ENCODE results near the gene PRR12. TPM values are rescaled to one million over a fixed set of nuclear protein-coding genes. Genes with fewer than 3 reads are reported as not detected.
"Not testable (repeated sequence)": the region's sequence is repeated elsewhere in the genome, so short reads cannot be mapped to it uniquely, and the experiment has no call there.

PRR12 gene
- total RNA-seq, 2 experiments from 2014 or later: 16.4 to 16.9 TPM

DNA sequence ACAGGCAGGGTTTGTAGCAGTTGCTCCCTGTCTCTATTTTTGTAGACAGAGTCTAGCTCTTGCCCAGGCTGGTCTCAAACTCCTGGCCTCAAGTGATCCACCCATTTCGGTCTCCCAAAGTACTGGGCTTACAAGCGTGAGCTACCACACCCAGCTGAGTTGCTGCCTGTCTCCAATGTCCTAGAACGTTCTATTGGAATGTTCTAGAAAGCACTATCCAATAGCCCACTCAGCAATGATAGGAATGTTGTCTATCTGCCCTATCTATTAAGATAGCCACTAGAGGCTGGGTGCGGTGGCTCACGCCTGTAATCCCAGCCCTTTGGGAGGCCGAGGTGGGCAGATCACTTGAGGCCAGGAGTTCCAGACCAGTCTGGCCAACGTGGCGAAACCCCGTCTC is 42.3 kb downstream of the PRR12 start:
- H3K27ac Mint-ChIP-seq; CTCF ChIA-PET; H3K36me3 Mint-ChIP-seq (ENCODE audit: low read depth); H3K27me3 Mint-ChIP-seq (ENCODE audit: low read depth); H3K4me3 Mint-ChIP-seq; DNase-seq; intact Hi-C loops (cut with micrococcal nuclease); H3K9me3 Mint-ChIP-seq; H3K4me1 Mint-ChIP-seq (ENCODE audit: low read depth): not testable (repeated sequence)

DNA sequence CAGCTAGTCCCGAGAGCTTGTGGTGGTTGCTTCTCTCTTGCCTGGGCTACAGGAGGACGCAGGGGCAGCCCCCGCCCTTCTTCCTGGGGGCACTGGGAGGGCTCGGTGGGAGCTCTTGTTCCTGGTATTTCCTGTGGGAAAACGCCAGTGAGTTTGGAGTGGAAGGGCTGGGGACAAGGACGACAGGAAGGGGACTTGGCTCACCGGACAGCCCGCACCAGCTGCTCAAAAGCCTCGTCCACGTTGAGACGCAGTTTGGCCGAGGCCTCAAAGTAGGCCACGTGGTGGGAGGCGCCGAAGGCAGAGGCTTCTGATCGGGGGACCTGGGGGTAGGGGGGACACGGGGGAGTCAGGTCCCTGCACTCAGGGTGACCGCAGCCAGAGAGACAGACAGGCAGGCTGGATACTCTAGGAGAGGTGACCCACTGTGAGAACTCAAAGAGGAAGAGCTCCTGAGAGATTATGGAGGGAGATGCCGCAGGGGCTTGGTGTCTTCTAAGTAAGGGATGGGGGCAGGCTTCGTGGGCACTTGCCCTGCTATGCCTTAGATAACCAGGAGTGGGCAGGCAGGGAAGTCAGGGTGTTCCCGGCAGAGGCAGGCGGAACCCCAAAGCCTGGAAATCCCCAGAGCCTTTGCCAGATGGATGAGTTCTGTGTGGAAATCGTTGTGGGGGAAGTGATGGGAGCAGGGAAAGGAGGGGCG is 44.7 kb downstream of the PRR12 start:
- H3K27me3 Mint-ChIP-seq (ENCODE audit: low read depth): no peaks in the 10 kb centered on the region
- DNase-seq: no peak
- no peak overlapping the region for H3K4me3 Mint-ChIP-seq
- peaks cover 18% of the 10 kb centered on the region for H3K4me1 Mint-ChIP-seq (ENCODE audit: low read depth)
- peak overlapping the region; percentile 13 for H3K27ac Mint-ChIP-seq
- CTCF ChIA-PET: no interaction called here
- intact Hi-C loops (cut with micrococcal nuclease): no loop called here
- H3K9me3 Mint-ChIP-seq: no peaks in the 10 kb centered on the region
- H3K36me3 Mint-ChIP-seq (ENCODE audit: low read depth): no peaks in the 10 kb centered on the region

DNA sequence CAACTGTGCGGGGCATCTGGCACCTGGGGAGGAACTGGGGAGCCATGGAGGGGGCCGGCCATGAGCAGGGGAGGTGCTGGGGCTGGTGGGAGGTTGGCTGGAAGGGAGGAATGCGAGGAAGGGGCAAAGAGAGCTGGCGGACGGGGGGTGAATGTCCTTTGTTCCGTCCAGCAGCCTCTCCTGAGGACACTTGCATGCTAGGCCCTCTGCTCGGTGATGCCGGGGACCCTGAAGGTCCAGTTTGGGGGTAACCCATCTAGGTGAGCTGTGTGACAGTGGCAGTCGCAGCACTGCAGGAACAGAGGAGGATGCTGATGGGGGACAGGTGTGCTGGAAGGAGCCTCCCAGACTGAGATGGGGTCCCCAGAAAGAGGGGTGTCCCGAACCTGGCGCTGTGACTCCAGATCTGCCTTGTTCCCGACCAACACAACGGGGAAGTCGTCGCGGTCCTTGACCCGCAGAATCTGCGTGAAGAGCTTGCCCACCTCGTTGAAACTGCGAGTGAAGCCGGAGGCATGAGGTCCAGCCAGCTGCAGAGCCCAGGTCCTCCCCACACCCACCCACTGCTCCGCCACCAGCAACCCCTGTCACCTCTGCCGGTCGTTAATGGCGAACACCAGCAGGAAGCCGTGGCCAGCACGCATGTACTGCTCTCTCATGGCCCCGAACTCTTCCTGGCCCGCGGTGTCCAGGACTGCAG is 45.4 kb downstream of the PRR12 start:
- Mint-ChIP-seq H3K27ac (no peak overlapping the region), H3K4me3 (no peak overlapping the region), H3K36me3 (ENCODE audit: low read depth) (no peaks in the 10 kb centered on the region), H3K4me1 (ENCODE audit: low read depth) (peaks cover 18% of the 10 kb centered on the region), H3K9me3 (no peaks in the 10 kb centered on the region), H3K27me3 (ENCODE audit: low read depth) (no peaks in the 10 kb centered on the region)
- CTCF ChIA-PET: no interaction called here
- no peak for DNase-seq
- intact Hi-C loops (cut with micrococcal nuclease): no loop called here

DNA sequence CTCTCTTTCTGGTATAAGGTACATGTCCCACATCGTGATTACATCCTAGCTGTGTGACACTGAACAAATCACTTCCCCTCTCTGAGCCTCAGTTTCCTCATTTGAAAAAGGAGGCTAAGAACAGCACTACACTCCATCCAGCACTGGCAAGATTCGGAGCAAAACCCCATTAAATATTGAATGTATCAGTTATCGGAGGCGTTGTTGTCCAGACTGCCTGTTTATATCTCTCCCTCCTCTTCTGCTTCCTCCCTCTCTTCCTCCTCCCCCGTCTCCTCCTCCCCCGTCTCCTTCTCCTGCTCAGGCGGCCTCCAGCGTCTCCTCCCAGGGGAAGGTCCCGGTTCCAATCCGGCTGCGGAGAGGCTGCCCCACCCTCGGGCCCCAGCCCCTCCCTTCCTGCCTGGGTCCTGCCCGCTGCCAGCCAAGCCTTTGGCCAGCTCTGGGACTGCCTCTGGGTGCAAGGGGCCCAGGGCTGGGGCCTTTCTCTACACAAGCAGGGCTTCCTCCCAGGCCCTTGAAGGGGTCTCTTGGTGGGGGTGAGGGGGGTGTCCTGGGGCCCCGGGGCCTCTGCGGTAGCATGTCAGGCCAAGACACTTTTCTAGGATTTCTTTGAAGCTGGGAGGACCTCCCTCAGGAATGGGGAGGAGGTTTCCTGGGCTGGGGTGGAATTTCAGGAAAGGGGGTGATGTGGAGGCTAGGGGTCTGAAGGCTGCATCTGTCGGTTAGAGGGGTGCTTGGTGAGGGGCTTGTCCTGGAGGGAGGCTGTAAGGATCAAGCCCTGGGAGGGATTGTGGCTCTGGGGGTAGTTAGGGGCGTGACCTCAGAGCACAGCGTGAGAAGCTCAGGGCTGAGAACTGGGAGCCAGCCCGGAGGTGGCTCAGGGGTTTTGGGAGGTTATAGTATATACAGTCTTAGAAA is 47.1 kb downstream of the PRR12 start:
- intact Hi-C loops (cut with micrococcal nuclease): no loop called here
- Mint-ChIP-seq H3K27ac (no peak overlapping the region), H3K4me3 (peak overlapping the region; percentile 19), H3K36me3 (ENCODE audit: low read depth) (peaks cover 2% of the 10 kb centered on the region), H3K4me1 (ENCODE audit: low read depth) (peaks cover 25% of the 10 kb centered on the region), H3K27me3 (ENCODE audit: low read depth) (no peaks in the 10 kb centered on the region), H3K9me3 (no peaks in the 10 kb centered on the region)
- CTCF ChIA-PET: no interaction called here
- DNase-seq: peak; percentile 20

DNA sequence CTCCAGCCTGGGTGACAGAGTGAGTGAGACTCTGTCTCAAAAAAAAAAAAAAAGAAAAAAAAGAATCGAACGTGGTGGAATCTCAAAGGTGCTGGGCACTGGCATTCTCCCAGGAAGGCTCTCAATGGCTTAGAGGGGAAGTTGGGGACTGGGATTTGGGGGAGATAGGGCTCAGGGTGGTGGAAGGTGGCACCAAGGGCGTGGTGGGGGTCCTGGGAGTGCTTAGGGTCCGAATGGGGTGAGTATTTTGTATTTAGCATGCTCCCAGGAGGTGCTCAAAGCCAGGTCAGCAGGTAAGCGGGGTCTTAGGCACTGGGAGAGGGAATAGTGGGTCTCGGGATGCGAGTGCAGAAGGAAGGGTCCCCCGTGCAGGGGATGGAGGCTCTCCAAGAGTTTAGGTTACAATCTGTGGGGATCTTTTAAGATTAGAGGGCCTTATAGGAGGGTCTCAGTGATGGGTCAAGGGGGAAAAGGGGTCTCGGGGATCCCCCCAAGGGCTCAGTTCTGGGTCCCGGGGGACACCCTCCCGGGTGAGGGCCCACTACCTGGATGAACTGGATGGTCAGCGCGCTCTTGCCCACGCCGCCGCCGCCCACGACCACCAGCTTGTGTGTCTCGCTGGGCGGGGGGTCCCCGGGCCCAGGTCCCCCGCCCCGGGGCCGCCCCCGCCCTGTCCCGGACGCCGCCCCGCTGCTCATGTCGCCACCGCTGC is 48.6 kb downstream of the PRR12 start:
- CTCF ChIA-PET: interaction anchor here (0.6 to 1.8 kb wide), 7 partner anchors 8 to 133 kb away, joined by 3 to 5 read pairs (median 3); no protein-coding TSS in a partner anchor
- H3K27ac Mint-ChIP-seq: peak overlapping the region; percentile 36
- intact Hi-C loops (cut with micrococcal nuclease): loop anchor here (1.0 to 2.0 kb wide), 13 partner anchors 26 to 745 kb away; partner anchors contain the start of genes ALDH16A1, BCL2L12, FTL and IRF3
- H3K36me3 Mint-ChIP-seq (ENCODE audit: low read depth): peaks cover 5% of the 10 kb centered on the region
- peak overlapping the region; percentile 99 for H3K4me3 Mint-ChIP-seq
- DNase-seq: no peak
- peaks cover 40% of the 10 kb centered on the region for H3K4me1 Mint-ChIP-seq (ENCODE audit: low read depth)
- H3K9me3 Mint-ChIP-seq: no peaks in the 10 kb centered on the region
- no peaks in the 10 kb centered on the region for H3K27me3 Mint-ChIP-seq (ENCODE audit: low read depth)

DNA sequence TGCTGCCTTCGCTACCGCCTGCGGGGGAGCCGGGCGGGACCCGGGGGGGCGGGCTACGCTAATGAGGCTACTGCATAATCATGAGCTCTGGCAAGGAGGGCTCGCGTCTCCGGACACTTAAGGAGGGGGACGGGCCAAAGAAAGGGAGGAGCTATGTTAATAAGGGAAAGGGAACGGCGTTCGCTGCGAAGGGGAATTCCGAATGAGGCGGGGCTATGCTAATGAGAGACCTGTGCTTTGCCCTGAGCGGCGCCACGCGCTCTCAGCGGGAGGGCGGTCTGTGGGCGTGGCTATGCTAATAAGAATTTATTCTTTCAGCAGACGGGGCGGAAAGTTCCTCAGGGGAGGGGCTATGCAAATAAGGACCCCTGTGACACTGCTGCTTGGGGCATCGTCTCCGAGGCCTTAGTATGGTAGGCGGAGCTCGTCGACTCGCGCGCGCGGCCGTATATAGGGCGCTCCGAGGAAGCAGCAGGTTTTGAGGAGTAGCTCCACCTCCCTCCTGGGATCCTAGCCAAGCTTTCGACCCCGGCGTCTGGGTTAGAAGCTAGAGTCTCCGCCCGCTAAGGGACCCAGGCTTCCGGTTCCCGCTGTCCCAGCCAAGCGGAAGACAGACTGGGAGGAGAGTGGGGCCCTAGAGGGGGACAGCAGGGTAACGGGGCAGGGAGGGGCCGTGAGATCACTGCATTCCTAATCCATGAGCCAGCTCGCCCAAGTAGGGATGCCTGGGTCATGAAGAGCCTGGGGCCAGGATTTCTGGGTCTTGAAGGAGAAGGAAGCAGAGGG is 49.3 kb downstream of the PRR12 start, which contains the start of gene RRAS:
TSS of gene RRAS (minus strand) at position 31 of the 786 bp plus-strand sequence. CDS start 45 bp downstream, outside the sequence.
- Mint-ChIP-seq H3K4me3 (peak within 1 kb of the TSS; percentile 99), H3K36me3 (ENCODE audit: low read depth) (peaks cover 5% of the 10 kb centered on the region)
- CTCF ChIA-PET: interaction anchor here (0.6 to 1.8 kb wide), 7 partner anchors 9 to 229 kb away, joined by 3 to 5 read pairs (median 3); no protein-coding TSS in a partner anchor

DNA sequence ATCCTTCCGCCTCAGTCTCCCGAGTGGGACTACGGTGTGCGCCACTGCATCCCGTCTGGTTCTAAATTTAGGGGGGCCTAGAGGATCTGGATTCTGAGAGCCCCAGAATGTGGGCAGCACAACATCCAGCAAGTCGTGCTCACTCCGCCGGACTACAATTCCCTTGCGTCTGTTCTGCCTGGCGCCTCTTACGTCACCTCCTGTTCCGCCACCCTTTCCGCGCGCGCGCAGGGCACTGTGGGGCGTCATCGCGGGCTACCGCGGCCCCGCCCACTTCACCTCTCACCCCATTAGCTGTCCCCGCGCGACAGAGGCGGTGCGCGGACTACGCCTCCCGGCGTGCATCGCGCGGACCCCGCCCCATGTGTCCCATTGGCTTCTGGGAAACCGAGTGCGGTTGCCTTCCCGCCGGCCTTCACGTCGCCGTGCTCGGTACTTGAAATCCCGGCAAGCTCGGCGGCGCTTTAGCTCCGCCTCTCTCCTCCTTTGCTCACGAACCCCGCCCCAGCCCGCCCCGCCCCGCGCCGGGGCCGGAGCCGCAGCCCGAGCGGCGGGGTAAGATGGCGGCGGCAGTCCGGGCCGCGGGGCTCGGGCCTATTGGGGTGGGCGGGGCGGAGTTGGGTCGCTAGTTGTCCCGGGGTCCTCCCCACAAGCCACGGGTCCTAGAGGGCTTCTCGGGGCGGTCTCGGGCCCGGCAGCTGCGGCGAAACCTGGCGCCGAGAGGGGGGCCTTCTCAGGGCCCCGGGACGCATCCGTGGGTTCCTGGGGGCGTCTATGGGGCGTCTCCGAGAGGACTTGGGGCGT is 50.9 kb downstream of the PRR12 start, which contains the start of gene SCAF1:
TSS of gene SCAF1 (plus strand) at position 522 of the 804 bp plus-strand sequence. CDS start 2,818 bp downstream, outside the sequence.
- peak within 1 kb of the TSS; percentile 99 for H3K27ac Mint-ChIP-seq
- peaks cover 13% of the 10 kb centered on the region for H3K36me3 Mint-ChIP-seq (ENCODE audit: low read depth)
- H3K4me1 Mint-ChIP-seq (ENCODE audit: low read depth): peaks cover 46% of the 10 kb centered on the region
- CTCF ChIA-PET: interaction anchor here (0.6 kb wide), 1 partner anchor 55 kb away, joined by 5 read pairs; no protein-coding TSS in a partner anchor
- no peaks in the 10 kb centered on the region for H3K27me3 Mint-ChIP-seq (ENCODE audit: low read depth)
- H3K9me3 Mint-ChIP-seq: no peaks in the 10 kb centered on the region
- peak within 1 kb of the TSS; percentile 99 for H3K4me3 Mint-ChIP-seq
- intact Hi-C loops (cut with micrococcal nuclease): loop anchor here (1.0 to 2.0 kb wide), 6 partner anchors 115 to 743 kb away; partner anchors contain the start of genes AKT1S1, FUZ, POLD1 and RPL13A
- DNase-seq: peak; percentile 99

More for the DNA sequence above, 49.3 kb downstream of the PRR12 start, which contains the start of gene RRAS:
- intact Hi-C loops (cut with micrococcal nuclease): loop anchor here (1.0 to 2.0 kb wide), 13 partner anchors 25 to 744 kb away; partner anchors contain the start of genes ALDH16A1, BCL2L12, FTL and IRF3
- Mint-ChIP-seq H3K9me3 (no peaks in the 10 kb centered on the region), H3K27me3 (ENCODE audit: low read depth) (no peaks in the 10 kb centered on the region), H3K4me1 (ENCODE audit: low read depth) (peaks cover 43% of the 10 kb centered on the region), H3K27ac (peak within 1 kb of the TSS; percentile 99)
- DNase-seq: peak; percentile 100

DNA sequence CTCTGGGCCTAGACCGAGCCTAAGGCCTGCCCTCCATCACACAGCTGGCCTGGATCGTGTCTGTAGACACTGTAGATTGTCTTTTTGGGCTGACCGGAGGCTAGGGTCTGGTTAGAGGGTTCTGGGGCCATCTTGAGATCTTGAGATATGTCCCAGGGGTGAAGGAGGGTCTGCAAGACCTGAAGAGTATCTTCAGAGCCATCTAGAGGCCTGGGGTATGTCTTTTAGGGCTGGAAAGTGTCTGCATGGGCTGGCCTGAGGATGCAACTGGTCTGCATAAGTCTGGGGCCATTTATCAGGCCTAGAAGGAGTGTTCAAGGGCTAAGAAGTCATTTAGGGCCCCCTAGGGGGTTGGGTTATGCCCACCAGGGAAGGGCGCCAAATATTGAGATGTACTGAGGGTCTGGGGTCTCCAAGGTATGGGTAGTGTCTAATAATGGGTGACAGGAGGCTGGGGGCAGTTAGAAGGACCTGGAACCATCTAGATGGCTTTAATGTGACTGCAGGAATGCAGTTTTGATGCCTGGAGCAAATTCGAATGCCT is 51.6 kb downstream of the PRR12 start:
- peaks cover 14% of the 10 kb centered on the region for H3K36me3 Mint-ChIP-seq (ENCODE audit: low read depth)

DNA sequence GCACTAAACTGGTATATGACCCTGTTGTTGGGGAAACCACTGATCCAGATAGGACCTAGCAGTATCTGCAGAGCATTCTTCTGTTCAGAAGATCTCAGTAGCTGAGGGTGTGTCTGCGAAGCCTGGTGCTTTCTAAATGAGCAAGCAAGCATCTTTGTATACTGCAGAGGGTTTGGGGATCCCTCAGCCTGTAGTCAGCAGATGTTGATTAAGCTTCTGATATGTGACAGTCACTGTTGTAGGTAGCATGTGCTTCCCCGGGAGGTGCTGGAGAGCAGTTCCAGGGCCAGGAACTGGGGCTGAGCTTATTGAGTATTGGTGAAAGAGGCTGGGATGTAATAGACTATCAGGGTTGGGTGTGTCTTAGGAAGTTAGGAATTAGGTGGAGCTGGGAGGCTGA is 52.5 kb downstream of the PRR12 start:
- Mint-ChIP-seq H3K27ac (peak overlapping the region; percentile 32), H3K4me3 (peak overlapping the region; percentile 99), H3K4me1 (ENCODE audit: low read depth) (peaks cover 40% of the 10 kb centered on the region), H3K27me3 (ENCODE audit: low read depth) (no peaks in the 10 kb centered on the region), H3K36me3 (ENCODE audit: low read depth) (peaks cover 14% of the 10 kb centered on the region), H3K9me3 (no peaks in the 10 kb centered on the region)
- DNase-seq: peak; percentile 52
- CTCF ChIA-PET: interaction anchor here (1.3 to 1.4 kb wide), 3 partner anchors 21 to 50 kb away, joined by 3 to 7 read pairs (median 6); no protein-coding TSS in a partner anchor
- intact Hi-C loops (cut with micrococcal nuclease): no loop called here

More for the DNA sequence above, 51.6 kb downstream of the PRR12 start:
- H3K27me3 Mint-ChIP-seq (ENCODE audit: low read depth): no peaks in the 10 kb centered on the region
- H3K4me1 Mint-ChIP-seq (ENCODE audit: low read depth): peaks cover 46% of the 10 kb centered on the region
- H3K27ac Mint-ChIP-seq: peak overlapping the region; percentile 90
- intact Hi-C loops (cut with micrococcal nuclease): loop anchor here (1.0 kb wide), 1 partner anchor 171 kb away; the partner anchor contains the start of gene FUZ
- peak overlapping the region; percentile 99 for H3K4me3 Mint-ChIP-seq
- CTCF ChIA-PET: interaction anchor here (0.6 to 1.4 kb wide), 2 partner anchors 30 to 56 kb away, joined by 5 to 6 read pairs; no protein-coding TSS in a partner anchor
- H3K9me3 Mint-ChIP-seq: no peaks in the 10 kb centered on the region
- no peak for DNase-seq

DNA sequence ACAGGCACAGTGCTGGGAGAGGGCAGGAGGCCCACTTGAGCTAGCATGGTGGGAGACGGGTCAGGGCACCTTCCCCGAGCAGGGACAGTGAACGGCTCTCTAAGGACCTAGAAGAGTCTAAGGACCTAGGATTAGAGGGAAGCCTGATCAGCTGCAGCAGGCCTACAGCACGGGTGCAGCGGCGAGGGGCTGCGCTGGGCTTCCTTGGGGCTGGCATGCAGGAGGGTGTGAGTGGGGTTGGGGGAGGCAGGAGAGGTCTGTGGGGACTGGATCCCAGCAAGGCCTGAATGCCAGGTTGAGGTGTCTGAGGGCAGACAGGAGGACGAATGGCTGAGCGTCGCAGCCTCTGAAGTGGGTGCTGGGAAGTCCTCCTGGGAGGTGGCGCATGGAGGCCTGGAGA is 54.6 kb downstream of the PRR12 start:
- no peaks in the 10 kb centered on the region for H3K27me3 Mint-ChIP-seq (ENCODE audit: low read depth)
- H3K4me1 Mint-ChIP-seq (ENCODE audit: low read depth): peaks cover 28% of the 10 kb centered on the region
- DNase-seq: no peak
- H3K4me3 Mint-ChIP-seq: no peak overlapping the region
- H3K27ac Mint-ChIP-seq: peak overlapping the region; percentile 30
- intact Hi-C loops (cut with micrococcal nuclease): no loop called here
- H3K36me3 Mint-ChIP-seq (ENCODE audit: low read depth): peaks cover 14% of the 10 kb centered on the region
- CTCF ChIA-PET: interaction anchor here (1.4 kb wide), 1 partner anchor 28 kb away, joined by 5 read pairs; no protein-coding TSS in a partner anchor
- H3K9me3 Mint-ChIP-seq: no peaks in the 10 kb centered on the region
